Measurements from ENCODE around the gene BRAF. TPM values are rescaled to one million over a fixed set of nuclear protein-coding genes. Genes with fewer than 3 reads are reported as not detected.

Gene BRAF
- total and polyA plus RNA-seq, 11 donors = 6.7 to 33.5 (median 23.4) TPM

DNA sequence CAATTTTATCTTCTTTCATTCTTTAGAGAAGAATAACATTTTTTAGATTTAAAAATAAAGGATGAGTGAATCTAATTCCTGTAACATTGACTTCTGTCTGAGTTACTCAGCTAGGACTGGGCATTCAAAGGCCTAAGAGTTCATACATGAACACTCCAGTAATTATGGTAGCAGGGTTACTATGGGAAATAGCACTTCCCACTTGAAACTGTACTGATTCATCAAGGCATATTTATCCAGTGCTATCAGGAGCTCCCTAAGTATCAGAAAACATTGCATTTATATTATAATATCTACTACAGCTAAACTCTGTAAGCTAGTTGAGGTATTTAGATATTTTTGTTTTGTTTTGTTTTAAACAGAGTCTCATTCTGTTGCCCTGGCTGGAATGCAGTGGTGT lies 186.4 kb downstream of the BRAF start:
- intact Hi-C loops (cut with DNase I) = no loop called here
- H3K4me3 ChIP-seq = no peak overlapping the region
- H3K27ac ChIP-seq = no peak overlapping the region
- peaks cover 0 to 6% (median 0%) of the 10 kb centered on the region in 12 donors for H3K4me1 ChIP-seq
- no peaks in the 10 kb centered on the region for H3K27me3 ChIP-seq
- TF ChIP-seq, protein P1, sequence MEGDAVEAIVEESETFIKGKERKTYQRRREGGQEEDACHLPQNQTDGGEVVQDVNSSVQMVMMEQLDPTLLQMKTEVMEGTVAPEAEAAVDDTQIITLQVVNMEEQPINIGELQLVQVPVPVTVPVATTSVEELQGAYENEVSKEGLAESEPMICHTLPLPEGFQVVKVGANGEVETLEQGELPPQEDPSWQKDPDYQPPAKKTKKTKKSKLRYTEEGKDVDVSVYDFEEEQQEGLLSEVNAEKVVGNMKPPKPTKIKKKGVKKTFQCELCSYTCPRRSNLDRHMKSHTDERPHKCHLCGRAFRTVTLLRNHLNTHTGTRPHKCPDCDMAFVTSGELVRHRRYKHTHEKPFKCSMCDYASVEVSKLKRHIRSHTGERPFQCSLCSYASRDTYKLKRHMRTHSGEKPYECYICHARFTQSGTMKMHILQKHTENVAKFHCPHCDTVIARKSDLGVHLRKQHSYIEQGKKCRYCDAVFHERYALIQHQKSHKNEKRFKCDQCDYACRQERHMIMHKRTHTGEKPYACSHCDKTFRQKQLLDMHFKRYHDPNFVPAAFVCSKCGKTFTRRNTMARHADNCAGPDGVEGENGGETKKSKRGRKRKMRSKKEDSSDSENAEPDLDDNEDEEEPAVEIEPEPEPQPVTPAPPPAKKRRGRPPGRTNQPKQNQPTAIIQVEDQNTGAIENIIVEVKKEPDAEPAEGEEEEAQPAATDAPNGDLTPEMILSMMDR (IDR thresholded peaks at IDR 0.05) = no peak
- no peak for TF ChIP-seq POLR2A (IDR thresholded peaks at IDR 0.05)
- peaks cover 0 to 68% (median 36%) of the 10 kb centered on the region in 9 donors for H3K36me3 ChIP-seq
- no peaks in the 10 kb centered on the region for H3K9me3 ChIP-seq
- no peak for ATAC-seq
- no peak for DNase-seq

DNA sequence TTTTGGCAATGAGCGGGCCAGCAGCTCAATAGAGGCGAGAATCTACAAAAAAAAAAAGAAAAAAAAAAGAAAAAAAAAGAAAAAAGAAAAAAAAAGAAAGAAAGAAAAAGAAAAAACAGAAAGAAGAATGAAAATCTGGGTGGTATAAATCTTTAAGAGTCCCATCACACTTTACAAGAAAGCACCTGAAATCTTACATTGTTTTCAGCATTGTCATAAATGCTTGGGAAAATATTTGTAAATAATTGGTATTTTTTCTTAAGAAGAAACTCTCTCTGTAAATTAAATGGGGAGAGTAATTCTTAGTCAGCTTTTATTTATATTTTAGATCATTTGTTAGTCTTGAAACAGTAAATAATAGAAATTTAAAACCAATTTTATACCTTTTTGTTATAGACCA lies 190.0 kb downstream of the BRAF start:
- no peak for ATAC-seq
- TF ChIP-seq, protein P1 (IDR thresholded peaks at IDR 0.05) = no peak
- TF ChIP-seq POLR2A (IDR thresholded peaks at IDR 0.05) = no peak
- peaks cover 0 to 6% (median 0%) of the 10 kb centered on the region in 12 donors for H3K4me1 ChIP-seq
- no peak for DNase-seq
- peaks cover 0 to 73% (median 27%) of the 10 kb centered on the region in 9 donors for H3K36me3 ChIP-seq
- intact Hi-C loops (cut with DNase I) = no loop called here
- 94 to 98% (median 96%) methylated on average over 2 of the region's 2 CpGs for WGBS, 4 donors
- H3K9me3 ChIP-seq = no peaks in the 10 kb centered on the region
- H3K27ac ChIP-seq = no peak overlapping the region
- H3K4me3 ChIP-seq = no peak overlapping the region
- no peaks in the 10 kb centered on the region for H3K27me3 ChIP-seq

DNA sequence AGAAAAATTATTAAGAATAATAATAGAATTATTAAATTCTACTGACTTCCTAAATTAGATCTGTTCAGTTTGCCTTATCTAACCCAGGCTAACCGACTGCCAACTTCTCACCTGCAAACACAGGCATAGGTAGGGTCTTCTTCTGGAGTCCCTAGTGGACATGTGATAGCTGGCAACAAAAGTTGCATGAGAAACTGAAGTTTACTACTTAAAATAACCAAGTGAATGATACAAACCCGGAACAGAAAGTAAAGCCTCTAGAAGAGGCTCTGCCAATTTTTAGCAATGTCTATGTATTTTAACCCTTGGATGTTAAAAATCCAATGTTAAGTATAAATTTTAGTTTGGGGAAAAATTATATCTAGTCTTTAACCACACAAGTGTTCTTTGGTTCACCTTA lies 190.6 kb downstream of the BRAF start:
- intact Hi-C loops (cut with DNase I) = no loop called here
- H3K4me1 ChIP-seq = peaks cover 0 to 6% (median 0%) of the 10 kb centered on the region in 12 donors
- ATAC-seq (no peak), DNase-seq (no peak)
- H3K36me3 ChIP-seq = peaks cover 0 to 73% (median 20%) of the 10 kb centered on the region in 9 donors
- no peaks in the 10 kb centered on the region for H3K9me3 ChIP-seq
- TF ChIP-seq POLR2A (IDR thresholded peaks at IDR 0.05) = no peak
- TF ChIP-seq, protein P1 (IDR thresholded peaks at IDR 0.05) = no peak
- no peak overlapping the region for H3K4me3 ChIP-seq
- no peaks in the 10 kb centered on the region for H3K27me3 ChIP-seq
- no peak overlapping the region for H3K27ac ChIP-seq
- WGBS, 4 donors = 68 to 77% (median 71%) methylated on average over 2 of the region's 2 CpGs

DNA sequence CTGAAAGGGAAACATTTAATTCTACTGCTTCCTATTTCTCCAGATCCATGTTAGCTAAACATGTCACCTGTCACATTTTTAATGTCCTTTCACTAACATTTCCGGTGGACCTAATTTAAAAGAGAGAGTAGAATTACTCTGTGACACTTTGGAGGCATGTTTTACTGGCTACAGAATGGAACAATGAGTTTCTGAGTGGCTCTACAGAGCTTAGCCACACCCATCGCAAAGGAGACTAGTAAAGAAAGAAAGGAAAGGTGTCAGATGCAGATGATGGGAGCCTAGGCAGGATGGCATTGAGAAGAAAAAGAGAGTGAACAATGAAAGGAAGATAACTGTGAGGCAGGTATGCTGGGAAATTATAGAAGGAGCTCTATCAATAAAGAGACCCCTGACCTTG lies 192.3 kb downstream of the BRAF start:
- 91 to 96% (median 95%) methylated on average over 2 of the region's 2 CpGs for WGBS, 4 donors
- intact Hi-C loops (cut with DNase I) = no loop called here
- TF ChIP-seq, protein P1 (IDR thresholded peaks at IDR 0.05) = no peak
- TF ChIP-seq POLR2A (IDR thresholded peaks at IDR 0.05) = no peak

More for the DNA sequence above, 192.3 kb downstream of the BRAF start:
- Histone ChIP-seq H3K27me3 (no peaks in the 10 kb centered on the region), H3K9me3 (no peaks in the 10 kb centered on the region), H3K36me3 (peaks cover 0 to 60% (median 7%) of the 10 kb centered on the region in 9 donors), H3K4me1 (no peaks in the 10 kb centered on the region), H3K4me3 (no peak overlapping the region), H3K27ac (no peak overlapping the region)
- DNase-seq (no peak), ATAC-seq (no peak)

All from heart left ventricle (tissue), 16 donors.